Transverse colon (tissue), 3 donors: ENCODE results near the gene CLSTN2.

Experiments
- POLR2A ChIP-seq: fragments of 450-650 bp; IDR thresholded peaks from one replicate; pipeline ENCODE4 v1.6.1; 2016; ENCODE audit warnings: antibody characterized with exemption, mild to moderate bottlenecking, moderate library complexity
- TF ChIP-seq, protein P1 (sequence below), 5 experiments: fragments of 200-600 bp in 3 of 5; fragments of 450-650 bp in 2 of 5; sonication (generic) in 3 of 5; IDR thresholded peaks; 1 replicate in 2 of 5; 2 replicates in 3 of 5; pipeline ENCODE4 v1.5.1; 2016 to 2017; ENCODE audit warnings: antibody characterized with exemption in 5 of 5, inconsistent platforms in 3 of 5, mild to moderate bottlenecking in 2 of 5, moderate library complexity in 1 of 5

DNA sequence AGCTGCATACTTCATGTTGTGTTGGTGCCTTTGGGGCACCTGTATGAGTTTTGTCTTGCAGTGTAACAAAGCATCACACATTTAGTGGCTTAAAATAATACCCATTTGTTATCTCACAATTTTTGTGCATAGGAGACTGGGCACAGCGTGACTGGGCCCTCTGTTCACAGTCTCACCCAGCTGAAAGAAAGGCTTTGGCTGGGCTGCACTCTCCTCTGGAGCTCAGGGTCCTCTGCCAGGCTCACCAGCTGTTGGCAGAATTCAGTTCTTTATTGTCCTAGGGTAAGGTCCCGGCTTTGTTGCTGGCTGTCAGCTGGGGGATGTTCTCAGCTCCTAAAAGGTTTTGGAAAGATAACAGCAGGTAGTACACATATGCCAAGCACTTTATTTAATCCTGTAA, 263.3 kb downstream of the CLSTN2 start:
- TF ChIP-seq, protein P1, sequence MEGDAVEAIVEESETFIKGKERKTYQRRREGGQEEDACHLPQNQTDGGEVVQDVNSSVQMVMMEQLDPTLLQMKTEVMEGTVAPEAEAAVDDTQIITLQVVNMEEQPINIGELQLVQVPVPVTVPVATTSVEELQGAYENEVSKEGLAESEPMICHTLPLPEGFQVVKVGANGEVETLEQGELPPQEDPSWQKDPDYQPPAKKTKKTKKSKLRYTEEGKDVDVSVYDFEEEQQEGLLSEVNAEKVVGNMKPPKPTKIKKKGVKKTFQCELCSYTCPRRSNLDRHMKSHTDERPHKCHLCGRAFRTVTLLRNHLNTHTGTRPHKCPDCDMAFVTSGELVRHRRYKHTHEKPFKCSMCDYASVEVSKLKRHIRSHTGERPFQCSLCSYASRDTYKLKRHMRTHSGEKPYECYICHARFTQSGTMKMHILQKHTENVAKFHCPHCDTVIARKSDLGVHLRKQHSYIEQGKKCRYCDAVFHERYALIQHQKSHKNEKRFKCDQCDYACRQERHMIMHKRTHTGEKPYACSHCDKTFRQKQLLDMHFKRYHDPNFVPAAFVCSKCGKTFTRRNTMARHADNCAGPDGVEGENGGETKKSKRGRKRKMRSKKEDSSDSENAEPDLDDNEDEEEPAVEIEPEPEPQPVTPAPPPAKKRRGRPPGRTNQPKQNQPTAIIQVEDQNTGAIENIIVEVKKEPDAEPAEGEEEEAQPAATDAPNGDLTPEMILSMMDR (IDR thresholded peaks at IDR 0.05): no peak
- TF ChIP-seq POLR2A: no peak
